BE2C (cell line): ENCODE data around the gene CRAT. TPM values are rescaled to one million over a fixed set of nuclear protein-coding genes. Genes with fewer than 3 reads are reported as not detected.

Experiments
- DNase-seq: peaks from one replicate; pipeline ENCODE4 v3.0.0-alpha.2; 2020
- H3K27me3 ChIP-seq: fragments of 250-450 bp; sonication (Bioruptor Pico); 2 replicates; pipeline ENCODE4 v1.5.1; 2020; ENCODE audit warnings: mild to moderate bottlenecking
- H3K36me3 ChIP-seq: fragments of 250-450 bp; sonication (Bioruptor Pico); 2 replicates; pipeline ENCODE4 v1.5.1; 2020; ENCODE audit warnings: mild to moderate bottlenecking
- H3K4me1 ChIP-seq: fragments of 250-450 bp; sonication (Bioruptor Pico); 2 replicates; pipeline ENCODE4 v1.5.1; 2020
- H3K4me3 ChIP-seq: 2 replicates; pipeline ENCODE4 v1.5.1; 2011; ENCODE audit warnings: low read depth, low read length
- H3K9me3 ChIP-seq: fragments of 250-450 bp; sonication (Bioruptor Pico); 2 replicates; pipeline ENCODE4 v1.5.1; 2020
- CTCF ChIP-seq: IDR thresholded peaks from 2 replicates; pipeline ENCODE4 v1.5.1; 2012; ENCODE audit warnings: mild to moderate bottlenecking, low read depth, low read length
- polyA plus RNA-seq: library from polyadenylated mRNA; unstranded; fragments of >200 nt; gene quantifications from one replicate; pipeline ENCODE4 v1.2.1, GENCODE V29; 2012; ENCODE audit warnings: low read depth, missing spikeins; ENCODE audit not compliant: insufficient read length, insufficient read depth

The CRAT gene
- 15.2 TPM for polyA plus RNA-seq

- H3K27me3 ChIP-seq: no peaks in the 10 kb centered on the region
- no peaks in the 10 kb centered on the region for H3K4me1 ChIP-seq
- no peak for TF ChIP-seq CTCF
- peak; percentile 100 for DNase-seq
- H3K9me3 ChIP-seq: no peaks in the 10 kb centered on the region
- H3K4me3 ChIP-seq: peak within 1 kb of the TSS; percentile 76
- H3K36me3 ChIP-seq: no peaks in the 10 kb centered on the region
Measured at GRCh38 chr9:129110740-129111527, at the start of gene CRAT, which contains the start of gene PTPA. CRAT (minus strand) TSS chr9:129110793; CDS start chr9:129110509, 284 bp downstream. PTPA (plus strand) TSS chr9:129111415; CDS start chr9:129111601, 186 bp downstream.

GRCh38 chr9:129156163-129156562, 45.6 kb upstream of the CRAT start:
- no peaks in the 10 kb centered on the region for H3K27me3 ChIP-seq
- no peak for TF ChIP-seq CTCF
- H3K4me3 ChIP-seq: no peak overlapping the region
- no peaks in the 10 kb centered on the region for H3K4me1 ChIP-seq
- DNase-seq: no peak
- no peaks in the 10 kb centered on the region for H3K9me3 ChIP-seq
- H3K36me3 ChIP-seq: peaks cover 3% of the 10 kb centered on the region; the same call in 1 of the 2 replicates

GRCh38 chr9:129154866-129155477, 44.4 kb upstream of the CRAT start:
- Histone ChIP-seq H3K9me3 (no peaks in the 10 kb centered on the region), H3K36me3 (peaks cover 4% of the 10 kb centered on the region; the same call in 1 of the 2 replicates), H3K27me3 (no peaks in the 10 kb centered on the region), H3K4me3 (no peak overlapping the region), H3K4me1 (no peaks in the 10 kb centered on the region)
- no peak for TF ChIP-seq CTCF
- DNase-seq: no peak

GRCh38 chr9:129151469-129151868, 40.9 kb upstream of the CRAT start:
- Histone ChIP-seq H3K4me3 (no peak overlapping the region), H3K36me3 (peaks cover 13% of the 10 kb centered on the region), H3K27me3 (no peaks in the 10 kb centered on the region), H3K9me3 (no peaks in the 10 kb centered on the region), H3K4me1 (no peaks in the 10 kb centered on the region)
- no peak for DNase-seq
- TF ChIP-seq CTCF: no peak

GRCh38 chr9:129150672-129151211, 40.1 kb upstream of the CRAT start:
- H3K36me3 ChIP-seq: peaks cover 13% of the 10 kb centered on the region
- no peak for TF ChIP-seq CTCF
- H3K27me3 ChIP-seq: no peaks in the 10 kb centered on the region
- H3K4me3 ChIP-seq: no peak overlapping the region
- H3K9me3 ChIP-seq: no peaks in the 10 kb centered on the region
- DNase-seq: no peak
- H3K4me1 ChIP-seq: no peaks in the 10 kb centered on the region
